Bone marrow (tissue), 2 donors: ENCODE results near the gene ZP3.
A peak's percentile ranks its signal among the peaks of the same experiment; 100 is the strongest.
"Not testable (repeated sequence)": the region's sequence is repeated elsewhere in the genome, so short reads cannot be mapped to it uniquely, and the experiment has no call there.

Experiments
- DNase-seq, 2 donors: peaks; one replicate each; lab custom pipeline; 2025; lab: John Stamatoyannopoulos, UW

ZP3 gene

DNA sequence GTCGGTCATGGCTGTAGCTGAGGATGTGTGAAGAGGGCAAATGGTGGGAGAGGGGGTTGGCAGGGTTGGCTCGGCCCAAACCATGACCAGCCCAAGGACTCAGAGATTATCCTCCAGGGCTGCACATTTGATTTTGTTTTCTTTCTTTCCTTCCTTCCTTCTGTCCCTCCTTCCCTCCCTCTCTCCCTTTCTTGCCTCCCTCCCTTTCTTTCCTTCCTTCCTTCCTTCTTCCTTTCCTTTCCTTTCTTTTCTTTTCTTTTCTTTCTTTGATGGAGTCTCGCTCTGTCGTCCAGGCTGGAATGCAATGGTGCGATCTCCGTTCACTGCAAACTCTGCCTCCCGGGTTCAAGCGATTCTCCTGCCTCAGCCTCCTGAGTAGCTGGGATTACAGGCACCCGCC lies 19.0 kb upstream of the ZP3 start:
- no peak for DNase-seq

DNA sequence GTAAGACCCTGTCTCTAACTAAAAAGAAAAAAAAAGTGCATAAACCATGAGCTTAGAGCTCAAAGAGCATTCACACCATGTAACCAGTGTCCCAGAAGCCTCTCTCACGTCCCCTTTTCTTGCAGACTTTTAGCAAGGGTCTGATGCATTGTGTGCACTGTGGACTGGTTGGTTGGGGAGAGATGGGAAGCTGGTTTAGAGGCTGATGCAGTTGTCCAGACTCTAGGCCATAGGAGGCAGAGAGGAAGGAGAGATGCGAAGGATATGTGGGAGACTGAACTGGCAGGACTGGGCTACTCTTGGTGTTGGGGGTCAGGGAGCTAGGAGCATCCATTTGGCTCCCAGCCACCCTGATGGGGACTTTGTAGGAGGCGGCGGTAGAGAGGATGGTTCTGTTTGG lies 17.0 kb upstream of the ZP3 start:
- no peak for DNase-seq

DNA sequence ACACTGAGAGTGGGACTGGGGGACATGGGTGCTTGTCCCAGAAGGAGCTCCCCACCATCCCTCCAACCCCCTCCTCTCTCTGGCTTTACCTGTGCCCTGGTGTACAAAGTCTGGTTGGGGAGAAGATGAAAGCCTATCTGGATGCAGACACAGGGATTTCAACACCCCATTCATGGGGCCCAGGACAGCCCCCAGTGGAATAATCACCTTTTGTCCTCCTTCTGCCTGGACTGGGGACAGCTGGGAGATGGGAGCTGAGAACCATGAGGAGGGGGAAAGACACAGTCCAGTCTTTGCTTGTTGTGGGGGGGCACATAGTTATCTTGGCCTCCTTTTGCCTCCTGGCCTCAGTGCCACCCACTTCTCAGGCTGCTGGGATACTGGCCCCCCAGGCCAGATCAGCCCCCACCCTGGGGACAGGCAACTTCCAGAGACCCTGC lies 16.6 kb upstream of the ZP3 start:
- no peak for DNase-seq

DNA sequence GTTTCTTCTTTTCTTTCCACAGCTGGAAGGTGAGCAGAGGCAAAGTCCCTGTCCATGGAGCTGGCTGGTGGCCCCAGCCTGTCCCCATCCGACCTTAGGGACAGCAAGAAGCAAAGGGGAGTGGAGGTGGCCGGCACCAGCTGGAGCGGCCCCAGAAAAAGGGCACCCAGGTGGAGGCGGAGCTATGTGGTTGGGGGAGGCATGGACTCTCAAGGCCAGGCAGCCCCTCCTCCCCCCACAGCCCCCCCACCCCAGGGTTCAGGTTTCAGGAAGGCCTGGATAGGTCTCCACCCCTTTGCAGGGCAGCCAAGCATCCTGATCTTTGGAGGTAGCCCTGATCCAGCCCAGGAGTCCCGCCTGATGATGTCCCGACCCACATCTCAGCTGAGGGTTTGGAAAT lies 15.2 kb upstream of the ZP3 start, which contains the start of gene SSC4D:
SSC4D (minus strand) TSS at position 161 of the 400 bp plus-strand sequence. CDS start 5,258 bp downstream, outside the sequence.
- DNase-seq, result no peak

DNA sequence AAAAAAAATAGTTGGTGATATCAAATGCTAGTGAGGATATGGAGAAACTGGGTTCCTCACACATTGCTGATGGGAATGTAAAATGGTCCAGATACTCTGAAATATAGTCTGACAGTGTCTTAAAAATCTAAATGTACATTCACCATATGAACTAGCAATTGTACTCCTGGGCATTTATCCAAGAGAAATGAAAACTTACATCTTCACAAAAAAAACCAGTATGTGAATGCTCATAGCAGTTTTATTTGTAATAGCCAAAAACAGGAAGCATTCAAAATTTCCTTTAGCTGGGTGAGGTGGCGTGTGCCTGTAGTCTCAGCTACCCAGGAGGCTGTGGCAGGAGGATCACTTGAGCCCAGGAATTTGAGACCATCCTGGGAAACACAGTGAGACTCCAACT lies 13.1 kb upstream of the ZP3 start:
- DNase-seq, result no peak

DNA sequence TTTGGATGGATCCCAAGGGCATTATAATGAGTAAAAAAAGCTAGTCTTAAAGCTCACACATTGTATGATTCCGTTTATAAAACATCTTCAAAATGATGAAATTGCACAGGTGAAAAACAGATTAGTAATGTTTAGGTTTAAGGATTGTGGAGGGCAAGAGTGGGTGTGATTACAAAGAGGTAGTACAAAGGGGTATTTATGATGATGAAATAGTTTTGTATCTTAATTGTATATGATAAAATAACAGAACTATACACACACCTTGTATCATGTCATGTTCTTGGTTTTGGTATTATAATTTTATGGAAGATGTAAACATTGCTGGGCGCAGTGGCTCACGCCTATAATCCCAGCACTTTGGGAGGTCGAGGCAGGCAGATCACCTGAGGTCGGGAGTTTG lies 12.5 kb upstream of the ZP3 start:
- no peak for DNase-seq

DNA sequence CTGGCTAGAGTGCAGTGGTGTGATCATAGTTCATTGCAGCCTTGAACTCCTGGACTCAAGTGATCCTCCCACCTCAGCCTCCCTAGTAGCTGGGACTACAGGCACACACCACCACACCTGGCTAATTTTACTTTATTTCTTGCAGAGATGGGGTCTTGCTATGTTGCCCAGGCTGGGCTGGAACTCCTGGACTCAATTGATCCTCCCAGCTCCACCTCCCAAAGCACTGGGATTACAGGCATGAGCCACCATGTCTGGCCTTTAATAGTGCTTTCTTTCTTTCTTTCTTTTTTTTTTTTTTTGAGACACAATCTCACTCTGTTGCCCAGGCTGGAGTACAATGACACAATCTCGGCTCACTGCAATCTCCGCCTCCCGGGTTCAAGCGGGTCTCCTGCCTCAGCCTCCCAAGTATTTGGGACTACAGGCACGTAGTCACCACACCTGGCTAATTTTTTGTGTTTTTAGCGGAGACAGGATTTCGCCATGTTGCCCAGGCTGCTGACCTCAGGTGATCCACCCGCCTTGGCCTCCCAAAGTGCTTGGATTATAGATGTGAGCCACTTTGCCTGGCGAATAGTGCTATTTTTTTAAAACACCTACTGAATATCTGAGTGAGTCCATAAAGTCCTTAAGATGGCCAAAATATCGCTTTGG lies 7.0 kb upstream of the ZP3 start:
- DNase-seq, result not testable (repeated sequence)

DNA sequence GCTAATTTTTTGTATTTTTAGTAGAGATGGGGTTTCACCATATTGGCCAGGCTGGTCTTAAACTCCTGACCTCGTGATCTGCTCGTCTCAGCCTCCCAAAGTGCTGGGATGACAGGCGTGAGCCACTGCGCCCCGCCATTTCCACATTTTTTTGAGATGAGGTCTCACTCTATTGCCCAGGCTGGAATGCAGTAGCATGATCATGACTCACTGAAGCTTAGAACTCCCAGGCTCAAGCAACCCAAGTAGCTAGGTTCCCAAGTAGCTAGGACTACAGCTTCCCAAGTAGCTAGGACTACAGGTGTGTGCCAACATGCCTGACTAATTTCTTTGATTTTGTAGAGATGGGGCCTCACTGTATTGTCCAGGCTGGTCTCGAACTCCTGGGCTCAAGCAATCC lies 3.7 kb upstream of the ZP3 start:
- DNase-seq, result not testable (repeated sequence)

DNA sequence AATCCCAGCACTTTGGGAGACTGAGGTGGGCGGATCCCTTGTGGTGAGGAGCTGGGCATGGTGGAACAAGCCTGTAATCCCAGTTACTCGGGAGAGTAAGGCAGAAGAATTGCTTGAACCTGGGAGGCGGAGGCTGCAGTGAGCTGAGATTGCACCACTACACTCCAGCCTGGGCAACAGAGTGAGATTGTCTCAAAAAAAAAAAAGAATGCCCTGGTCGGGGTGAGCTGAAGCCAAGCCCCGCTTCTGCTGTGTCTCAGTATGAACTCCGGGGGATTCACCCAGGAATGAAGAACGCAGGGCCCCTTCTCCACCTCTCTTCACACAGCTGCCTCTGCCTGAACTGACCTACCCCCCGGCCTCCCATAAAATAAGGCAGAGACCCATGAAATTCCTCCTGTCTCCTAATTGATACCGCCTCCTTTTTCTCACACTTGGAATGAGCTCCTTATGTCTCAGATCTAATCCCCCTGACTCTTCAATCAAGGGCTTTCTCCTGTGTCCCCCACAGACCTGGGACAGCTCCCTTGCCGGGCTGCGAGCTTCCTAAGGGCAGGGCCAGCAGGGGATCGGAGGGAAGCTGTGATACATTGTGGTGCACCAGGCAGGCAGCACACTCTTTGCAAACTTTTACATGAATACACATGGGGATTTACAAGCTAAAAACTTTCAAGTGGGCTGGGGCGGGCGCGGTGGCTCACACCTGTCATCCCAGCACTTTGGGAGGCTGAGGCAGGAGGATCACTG lies 911 bp upstream of the ZP3 start:
- DNase-seq, result no peak

DNA sequence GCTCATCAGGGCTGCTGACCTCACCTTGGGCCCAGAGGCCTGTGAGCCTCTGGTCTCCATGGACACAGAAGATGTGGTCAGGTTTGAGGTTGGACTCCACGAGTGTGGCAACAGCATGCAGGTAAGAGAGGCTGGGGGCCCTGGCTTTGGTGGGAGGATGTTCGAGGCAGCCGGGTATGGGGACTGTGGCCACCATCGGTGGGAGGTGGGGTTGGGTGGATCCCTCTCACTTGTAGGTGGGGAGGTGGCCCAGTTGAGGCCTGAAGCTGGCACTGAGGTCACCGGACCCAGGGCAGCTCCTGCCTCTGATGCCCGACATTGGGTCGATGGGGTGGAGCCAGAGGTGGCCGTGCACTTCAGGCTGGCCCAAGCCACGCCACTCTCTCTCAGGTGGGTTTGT lies 406 bp downstream of the ZP3 start:
- DNase-seq, result no peak

DNA sequence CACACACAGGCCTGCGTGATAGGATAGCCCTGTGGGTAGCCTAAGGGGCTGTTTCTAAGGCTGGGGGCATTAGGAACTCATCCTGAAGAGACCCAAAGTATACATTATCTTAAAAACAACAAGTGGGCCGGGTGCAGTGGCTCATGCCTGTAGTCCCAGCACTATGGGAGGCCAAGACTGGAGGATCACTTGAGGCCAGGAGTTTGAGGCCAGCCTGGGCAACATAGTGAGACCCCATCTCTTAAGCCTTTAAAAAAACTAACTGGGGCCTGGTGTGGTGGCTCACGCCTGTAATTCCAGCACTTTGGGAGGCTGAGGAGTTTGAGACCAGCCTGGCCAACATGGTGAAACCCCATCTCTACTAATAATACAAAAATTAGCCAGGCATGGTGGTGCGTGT lies 808 bp downstream of the ZP3 start:
- DNase-seq, result not testable (repeated sequence)

DNA sequence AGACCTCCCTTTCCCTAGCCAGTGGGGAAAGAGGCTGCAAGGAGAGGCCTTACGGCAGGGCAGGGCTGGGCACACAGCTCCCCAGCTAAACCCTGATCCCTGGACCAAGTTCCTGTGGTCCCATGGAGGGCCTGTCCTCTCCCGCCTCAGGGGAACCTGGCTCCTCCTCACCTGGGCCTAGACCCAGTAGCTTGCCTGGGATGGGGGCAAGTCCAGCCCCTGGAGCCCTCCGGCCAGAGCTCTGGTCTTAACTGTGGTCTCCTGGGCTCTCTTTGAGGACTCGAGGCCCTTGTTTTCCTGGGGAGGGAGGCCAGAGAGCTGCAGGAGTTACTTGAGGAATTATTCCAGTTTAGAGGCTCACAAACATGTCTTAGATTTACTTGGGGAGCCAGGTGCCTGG lies 1.5 kb downstream of the ZP3 start:
- DNase-seq, result no peak

DNA sequence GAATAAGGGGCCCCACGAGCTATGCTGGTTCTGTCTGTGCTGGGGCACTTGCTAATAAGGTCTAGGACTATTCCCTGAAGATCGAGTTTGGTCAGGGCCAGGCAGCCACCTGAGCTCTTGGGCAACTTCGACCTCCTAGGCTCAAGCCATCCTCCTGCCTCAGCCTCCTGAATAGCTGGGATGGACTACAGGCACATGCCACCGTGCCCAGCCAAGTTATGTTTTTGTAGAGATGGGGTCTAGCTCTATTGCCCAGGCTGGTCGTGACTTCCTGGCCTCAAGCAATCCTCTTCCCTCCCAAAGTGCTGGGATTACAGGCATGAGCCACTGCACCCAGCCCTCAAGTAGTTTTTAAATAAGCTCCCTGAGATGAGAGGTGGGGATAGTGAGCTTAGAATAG lies 2.9 kb downstream of the ZP3 start:
- DNase-seq, result no peak

DNA sequence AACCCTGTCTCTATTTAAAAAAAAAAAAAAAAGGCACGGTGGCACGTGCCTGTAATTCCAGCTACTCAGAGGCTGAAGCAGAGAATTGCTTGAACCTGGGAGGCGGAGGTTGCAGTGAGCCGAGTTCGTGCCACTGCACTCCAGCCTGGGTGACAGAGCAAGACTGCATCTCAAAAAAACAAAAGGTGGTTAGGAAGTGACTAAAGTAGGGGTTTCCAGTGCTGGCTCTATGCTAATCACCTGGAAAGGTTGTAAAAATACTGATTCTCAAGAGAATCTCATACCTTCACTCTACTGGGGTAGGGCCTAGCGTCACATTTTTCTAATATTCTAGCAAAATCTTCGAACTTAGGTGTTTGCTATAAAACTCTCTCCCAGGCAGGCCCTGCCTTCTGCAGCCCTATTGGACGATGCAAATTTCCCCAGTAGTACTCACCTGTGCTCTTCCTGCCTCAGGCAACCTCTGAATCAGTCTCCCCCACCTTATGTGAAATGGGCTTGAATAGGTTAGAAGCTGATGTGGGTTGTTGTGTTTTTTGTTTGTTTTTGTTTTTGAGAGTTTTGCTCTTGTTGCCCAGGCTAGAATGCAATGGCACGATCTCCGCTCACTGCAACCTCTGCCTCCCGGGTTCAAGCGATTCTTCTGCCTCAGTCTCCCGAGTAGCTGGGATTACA lies 3.5 kb downstream of the ZP3 start:
- DNase-seq, result no peak

DNA sequence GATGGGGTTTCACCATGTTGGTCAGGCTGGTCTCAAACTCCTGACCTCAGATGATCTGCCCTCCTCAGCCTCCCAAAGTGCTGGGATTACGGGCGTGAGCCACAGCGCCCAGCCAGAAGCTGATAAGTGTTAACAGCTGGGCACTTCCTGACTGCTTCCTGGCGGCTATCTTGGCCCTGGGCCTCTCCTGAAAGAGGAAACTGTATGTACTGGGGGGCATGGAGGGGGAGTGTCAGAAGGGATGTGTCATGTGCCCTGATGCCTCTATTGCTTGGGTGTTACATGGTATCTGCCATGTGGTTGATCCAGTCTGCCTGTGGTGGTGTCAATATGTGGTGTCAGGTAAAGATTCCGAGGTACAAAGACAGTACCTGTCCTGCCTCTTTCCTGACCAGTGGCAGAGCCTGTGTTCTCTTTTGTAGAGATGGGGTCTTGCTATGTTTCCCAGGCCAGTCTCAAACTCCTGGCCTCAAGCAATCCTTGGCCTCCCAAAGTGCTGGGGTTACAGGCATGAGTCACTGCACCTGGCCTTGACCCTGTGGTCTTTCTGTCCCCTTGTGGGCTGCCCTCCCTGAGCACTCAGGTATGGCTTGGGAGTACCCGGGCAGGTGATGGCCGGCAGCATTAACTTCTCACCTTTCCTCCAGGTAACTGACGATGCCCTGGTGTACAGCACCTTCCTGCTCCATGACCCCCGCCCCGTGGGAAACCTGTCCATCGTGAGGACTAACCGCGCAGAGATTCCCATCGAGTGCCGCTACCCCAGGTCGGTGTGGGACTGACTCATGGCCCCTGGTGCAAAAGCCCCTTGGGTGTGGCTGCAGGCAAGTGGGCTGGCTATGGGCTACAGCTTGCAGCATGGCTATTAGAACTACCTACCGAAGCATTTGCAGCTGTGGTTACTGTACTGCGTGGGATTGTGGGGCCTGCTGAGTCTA lies 4.4 kb downstream of the ZP3 start:
- DNase-seq, result peak in 1 of 2 donors; percentile 46

DNA sequence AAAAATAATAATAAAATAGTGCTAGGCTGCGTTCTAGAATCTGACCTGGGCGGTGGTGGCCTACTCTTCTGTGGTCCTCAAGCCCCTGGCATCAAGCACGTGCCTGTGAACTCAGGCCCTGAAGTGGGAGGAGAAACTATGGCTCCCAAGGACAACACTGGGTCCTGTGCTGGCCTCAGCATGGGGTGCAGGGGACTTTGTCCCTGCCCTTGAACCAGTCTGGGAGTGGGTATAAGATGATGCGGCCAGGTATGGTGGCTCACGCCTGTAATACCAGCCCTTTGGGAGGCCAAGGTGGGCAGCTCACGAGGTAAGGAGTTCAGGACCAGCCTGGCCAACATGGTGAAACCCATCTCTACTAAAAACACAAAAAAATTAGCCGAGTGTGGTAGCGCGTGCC lies 5.5 kb downstream of the ZP3 start:
- no peak for DNase-seq

DNA sequence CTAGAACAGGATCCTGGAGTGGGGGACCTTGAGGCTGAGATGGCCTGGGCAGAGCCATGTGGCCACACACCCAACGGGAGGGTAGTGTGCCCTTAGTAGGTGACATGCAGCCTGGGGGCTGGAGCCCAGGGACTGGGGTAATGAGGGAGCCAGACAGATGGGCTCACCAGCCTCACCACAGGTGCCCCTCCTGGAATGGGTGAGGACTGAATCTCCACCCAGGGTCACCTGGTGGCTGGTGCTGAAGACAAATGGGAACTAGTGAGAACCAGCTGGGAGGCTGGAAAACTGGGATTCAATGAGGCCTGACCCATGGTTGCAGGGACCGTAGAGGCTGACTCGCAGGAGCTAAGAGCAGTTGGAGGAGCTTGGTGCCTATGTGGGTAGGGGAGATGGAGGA lies 6.1 kb downstream of the ZP3 start:
- DNase-seq, result no peak

DNA sequence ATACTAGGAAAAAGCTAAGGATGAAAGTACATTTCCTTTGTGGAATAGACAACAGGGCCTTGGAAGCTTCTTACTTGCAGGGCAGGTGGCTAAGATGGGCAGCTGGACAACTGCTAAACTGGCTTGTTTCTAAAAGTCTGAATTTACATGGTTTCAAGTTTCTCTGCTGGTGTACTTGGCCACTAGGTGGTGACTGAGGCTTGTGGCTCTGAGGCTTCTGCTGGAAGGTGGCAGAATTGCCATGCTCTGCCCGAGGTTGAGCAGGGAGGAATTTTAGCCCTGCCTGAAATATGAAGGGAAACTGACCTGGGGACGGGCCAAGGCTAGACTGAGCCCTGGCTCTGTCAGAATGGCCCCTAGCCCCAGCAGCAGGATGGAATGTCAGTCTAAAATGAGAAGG lies 13.1 kb downstream of the ZP3 start:
- DNase-seq, result peak; percentile 11 to 81

DNA sequence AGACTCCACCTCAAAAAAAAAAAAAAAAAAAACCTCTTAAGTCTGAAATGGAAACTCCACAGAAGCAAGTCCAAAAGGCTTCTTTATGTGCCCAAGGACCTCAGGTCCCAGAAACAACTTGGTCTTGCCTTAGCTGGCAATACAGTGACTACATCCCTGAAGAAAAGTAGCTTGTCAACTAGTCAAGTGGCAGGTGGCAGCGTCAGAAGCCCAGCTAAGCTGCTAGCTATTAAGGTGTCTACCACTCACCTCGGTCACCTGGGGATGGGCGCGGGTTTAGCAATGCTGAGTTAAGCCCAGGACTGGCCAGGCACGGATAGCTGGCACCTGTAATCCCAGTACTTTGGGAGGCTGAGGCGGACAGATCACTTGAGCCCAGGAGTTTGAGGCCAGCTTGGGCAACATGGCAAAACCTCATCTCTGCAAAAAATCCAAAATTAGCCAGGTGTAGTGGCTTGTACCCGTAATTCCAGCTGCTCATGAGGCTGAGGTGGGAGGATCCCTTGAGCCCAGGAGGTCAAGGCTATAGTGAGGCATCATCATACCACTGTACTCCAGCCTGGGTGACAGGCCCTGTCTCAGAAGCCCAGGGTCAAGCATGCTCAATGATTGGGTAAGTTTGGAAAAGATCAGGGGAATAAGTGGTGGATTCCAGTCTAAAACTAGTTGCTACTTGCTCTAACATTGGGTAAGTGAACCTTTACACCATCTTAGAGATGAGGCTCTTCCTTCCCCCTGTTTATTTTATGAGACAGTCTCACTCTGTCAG lies 14.6 kb downstream of the ZP3 start:
- not testable (repeated sequence) for DNase-seq

DNA sequence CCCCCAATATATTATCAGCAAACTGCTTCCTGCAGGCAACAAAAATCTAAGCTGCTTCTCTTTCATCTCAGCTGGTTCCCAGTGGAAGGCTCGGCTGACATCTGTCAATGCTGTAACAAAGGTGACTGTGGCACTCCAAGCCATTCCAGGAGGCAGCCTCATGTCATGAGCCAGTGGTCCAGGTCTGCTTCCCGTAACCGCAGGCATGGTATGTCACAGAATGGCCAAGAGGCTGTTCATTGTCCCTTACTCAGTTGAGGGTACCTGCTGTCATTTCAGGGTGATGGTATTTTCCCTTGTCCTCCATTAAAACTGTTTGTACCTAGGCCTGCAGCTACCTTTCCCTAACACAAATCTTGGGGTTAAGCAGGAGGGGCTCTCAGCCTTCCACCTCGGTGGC lies 15.7 kb downstream of the ZP3 start:
- not testable (repeated sequence) for DNase-seq

DNA sequence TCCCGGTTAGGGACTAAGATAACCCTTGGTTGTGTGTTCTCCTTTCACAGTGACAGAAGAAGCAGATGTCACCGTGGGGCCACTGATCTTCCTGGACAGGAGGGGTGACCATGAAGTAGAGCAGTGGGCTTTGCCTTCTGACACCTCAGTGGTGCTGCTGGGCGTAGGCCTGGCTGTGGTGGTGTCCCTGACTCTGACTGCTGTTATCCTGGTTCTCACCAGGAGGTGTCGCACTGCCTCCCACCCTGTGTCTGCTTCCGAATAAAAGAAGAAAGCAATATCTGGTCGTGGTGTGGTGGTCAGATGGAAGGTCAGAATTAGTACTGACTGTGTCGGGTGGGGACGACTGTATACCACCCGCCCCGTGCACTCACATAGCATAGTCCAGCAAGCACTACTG lies 17.0 kb downstream of the ZP3 start:
- DNase-seq, result not testable (repeated sequence)
